DOHH2 (cell line): Measurements from ENCODE around the gene KCNMA1.

Experiments
- EZH2phosphoT487 ChIP-seq: fragments of 200-600 bp; sonication (generic); IDR thresholded peaks from 2 replicates; pipeline ENCODE4 v1.6.1; 2017; ENCODE audit warnings: borderline replicate concordance, mild to moderate bottlenecking, antibody characterized with exemption, low read length, moderate library complexity, mixed read lengths
- TF ChIP-seq, protein P1 (sequence below): fragments of 200-600 bp; sonication (generic); IDR thresholded peaks from one replicate; pipeline ENCODE4 v1.5.1; 2014; ENCODE audit warnings: antibody characterized with exemption, mild to moderate bottlenecking, low read depth, low read length; ENCODE audit not compliant: poor library complexity, severe bottlenecking

DNA sequence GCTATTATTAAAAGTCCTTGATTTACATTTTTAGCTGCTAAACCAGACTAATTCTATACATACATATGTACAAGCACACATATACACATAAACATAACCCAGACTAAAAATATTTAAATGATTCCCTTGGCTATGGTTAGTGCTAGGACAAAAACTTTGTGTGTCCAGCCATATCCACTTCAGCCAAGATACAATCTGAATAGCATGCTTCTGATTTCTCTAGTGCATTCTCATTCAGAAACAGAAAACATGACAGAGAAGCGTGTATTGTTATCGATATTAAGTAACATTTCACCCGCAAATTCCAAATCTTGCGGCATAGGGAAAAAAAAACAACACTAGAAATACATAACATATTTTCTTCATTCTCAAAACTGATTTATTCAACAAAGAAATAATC lies 569.3 kb downstream of the KCNMA1 start:
- TF ChIP-seq, protein P1, sequence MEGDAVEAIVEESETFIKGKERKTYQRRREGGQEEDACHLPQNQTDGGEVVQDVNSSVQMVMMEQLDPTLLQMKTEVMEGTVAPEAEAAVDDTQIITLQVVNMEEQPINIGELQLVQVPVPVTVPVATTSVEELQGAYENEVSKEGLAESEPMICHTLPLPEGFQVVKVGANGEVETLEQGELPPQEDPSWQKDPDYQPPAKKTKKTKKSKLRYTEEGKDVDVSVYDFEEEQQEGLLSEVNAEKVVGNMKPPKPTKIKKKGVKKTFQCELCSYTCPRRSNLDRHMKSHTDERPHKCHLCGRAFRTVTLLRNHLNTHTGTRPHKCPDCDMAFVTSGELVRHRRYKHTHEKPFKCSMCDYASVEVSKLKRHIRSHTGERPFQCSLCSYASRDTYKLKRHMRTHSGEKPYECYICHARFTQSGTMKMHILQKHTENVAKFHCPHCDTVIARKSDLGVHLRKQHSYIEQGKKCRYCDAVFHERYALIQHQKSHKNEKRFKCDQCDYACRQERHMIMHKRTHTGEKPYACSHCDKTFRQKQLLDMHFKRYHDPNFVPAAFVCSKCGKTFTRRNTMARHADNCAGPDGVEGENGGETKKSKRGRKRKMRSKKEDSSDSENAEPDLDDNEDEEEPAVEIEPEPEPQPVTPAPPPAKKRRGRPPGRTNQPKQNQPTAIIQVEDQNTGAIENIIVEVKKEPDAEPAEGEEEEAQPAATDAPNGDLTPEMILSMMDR, result no peak
- TF ChIP-seq EZH2phosphoT487, result no peak
